Mesendoderm (in vitro differentiated cells): ENCODE measurements around the gene HASPIN. TPM values are rescaled to one million over a fixed set of nuclear protein-coding genes. Genes with fewer than 3 reads are reported as not detected.
A peak's percentile ranks its signal among the peaks of the same experiment; 100 is the strongest.

Experiments used
- DNase-seq: peaks from one replicate; pipeline ENCODE4 v3.0.0; 2013
- H2AK5ac ChIP-seq: 2 replicates; pipeline ENCODE4 v1.6.1; 2013; ENCODE audit warnings: low read length, inconsistent platforms
- H2BK120ac ChIP-seq: 2 replicates; pipeline ENCODE4 v1.6.1; 2013; ENCODE audit warnings: low read depth, mild to moderate bottlenecking, low read length, moderate library complexity, mixed read lengths
- H2BK15ac ChIP-seq: replicated peaks from 2 replicates; pipeline ENCODE4 v1.6.1; 2013; ENCODE audit warnings: low read depth, mild to moderate bottlenecking, moderate library complexity
- H2BK5ac ChIP-seq: 2 replicates; pipeline ENCODE4 v1.6.1; 2013; ENCODE audit warnings: low read length, inconsistent platforms
- H3K18ac ChIP-seq: 2 replicates; pipeline ENCODE4 v1.6.1; 2013; ENCODE audit warnings: mild to moderate bottlenecking, low read length, mixed read lengths
- H3K23ac ChIP-seq: one replicate; pipeline ENCODE4 v1.6.1; 2013; ENCODE audit warnings: low read length
- H3K27ac ChIP-seq: 2 replicates; pipeline ENCODE4 v1.5.1; 2013; ENCODE audit warnings: low read depth, mild to moderate bottlenecking, inconsistent platforms, low read length, moderate library complexity
- H3K27me3 ChIP-seq: 2 replicates; pipeline ENCODE4 v1.6.1; 2013; ENCODE audit warnings: low read length, control low read depth, mild to moderate bottlenecking, inconsistent platforms; ENCODE audit not compliant: insufficient read depth, poor library complexity
- H3K36me3 ChIP-seq: 2 replicates; pipeline ENCODE4 v1.6.1; 2013; ENCODE audit warnings: low read length, inconsistent platforms; ENCODE audit not compliant: control insufficient read depth, insufficient read depth
- H3K4ac ChIP-seq: one replicate; pipeline ENCODE4 v1.6.1; 2013; ENCODE audit warnings: low read depth, mild to moderate bottlenecking, low read length, moderate library complexity
- H3K4me1 ChIP-seq: 2 replicates; pipeline ENCODE4 v1.6.1; 2013; ENCODE audit warnings: low read depth, low read length, inconsistent platforms; ENCODE audit not compliant: control insufficient read depth
- H3K4me2 ChIP-seq: 2 replicates; pipeline ENCODE4 v1.6.1; 2013; ENCODE audit warnings: low read length
- H3K4me3 ChIP-seq: 2 replicates; pipeline ENCODE4 v1.5.1; 2013; ENCODE audit warnings: mild to moderate bottlenecking, low read length
- H3K56ac ChIP-seq: one replicate; pipeline ENCODE4 v1.6.1; 2013; ENCODE audit warnings: low read length
- H3K79me1 ChIP-seq: 2 replicates; pipeline ENCODE4 v1.6.1; 2013; ENCODE audit warnings: low read length, inconsistent platforms
- H3K79me2 ChIP-seq: 2 replicates; pipeline ENCODE4 v1.6.1; 2013; ENCODE audit warnings: mild to moderate bottlenecking, low read length; ENCODE audit not compliant: control insufficient read depth, insufficient read depth
- H3K9ac ChIP-seq: 2 replicates; pipeline ENCODE4 v1.6.1; 2013; ENCODE audit warnings: low read length, inconsistent platforms
- H4K5ac ChIP-seq: one replicate; pipeline ENCODE4 v1.6.1; 2013; ENCODE audit warnings: low read length
- H4K8ac ChIP-seq: one replicate; pipeline ENCODE4 v1.6.1; 2013; ENCODE audit warnings: low read depth, mild to moderate bottlenecking, control low read depth, low read length, moderate library complexity
- WGBS: extraction: QIAGEN DNeasy Blood & Tissue Kit; methylation state at CpG from one replicate; pipeline ENCODE4 v1.1.7; 2013; ENCODE audit warnings: low lambda C conversion rate, missing lambda C conversion rate; ENCODE audit not compliant: insufficient coverage; ENCODE audit errors: extremely low coverage; 5-methylcytosine and 5-hydroxymethylcytosine counted together
- polyA plus RNA-seq, 2 experiments: library from polyadenylated mRNA; stranded (reverse); fragments of 200-250 nt; gene quantifications; one replicate each; pipeline ENCODE4 v1.2.3, GENCODE V29; 2013

HASPIN gene
- polyA plus RNA-seq (2013, experiment 1 of 2): 13.2 TPM
- polyA plus RNA-seq (2013, experiment 2 of 2): 12.8 TPM

- peak within 1 kb of the TSS; percentile 87 for H2BK5ac ChIP-seq
These were observed at the start of gene HASPIN for GRCh38 chr17:3723556-3724377. Gene HASPIN, plus strand, starts transcription at chr17:3723903. Its CDS starts 33 bp downstream, at chr17:3723936.

GRCh38 chr17:3675886-3676285 is 47.8 kb upstream of the HASPIN start:
- Histone ChIP-seq H3K36me3 (no peaks in the 10 kb centered on the region), H3K56ac (no peak overlapping the region), H2BK15ac (no peak overlapping the region), H3K79me1 (no peaks in the 10 kb centered on the region), H3K9ac (no peak overlapping the region), H3K18ac (no peak overlapping the region), H3K27ac (no peak overlapping the region), H3K23ac (no peak overlapping the region), H2BK5ac (no peak overlapping the region), H3K4ac (no peak overlapping the region), H3K79me2 (no peaks in the 10 kb centered on the region), H2AK5ac (no peak overlapping the region), H3K27me3 (no peaks in the 10 kb centered on the region), H2BK120ac (no peak overlapping the region), H3K4me1 (no peaks in the 10 kb centered on the region), H4K8ac (no peak overlapping the region), H3K4me2 (no peak overlapping the region), H4K5ac (no peak overlapping the region), H3K4me3 (no peak overlapping the region)
- no CpG with 5 or more reads among the region's 11 CpGs for WGBS
- no peak for DNase-seq

More at GRCh38 chr17:3723556-3724377, at the start of gene HASPIN:
- peak; percentile 93 for DNase-seq
- Histone ChIP-seq H3K18ac (peak within 1 kb of the TSS; percentile 46), H3K56ac (peak within 1 kb of the TSS; percentile 100), H4K5ac (no peak within 1 kb of the TSS), H3K9ac (peak within 1 kb of the TSS; percentile 96), H3K4me3 (peak within 1 kb of the TSS; percentile 92), H2BK120ac (no peak within 1 kb of the TSS), H2AK5ac (no peak within 1 kb of the TSS), H2BK15ac (no peak within 1 kb of the TSS), H3K79me1 (peaks cover 20% of the 10 kb centered on the region), H3K27me3 (no peaks in the 10 kb centered on the region), H3K4me1 (no peaks in the 10 kb centered on the region), H4K8ac (peak within 1 kb of the TSS; percentile 91), H3K4me2 (peak within 1 kb of the TSS; percentile 66), H3K23ac (peak within 1 kb of the TSS; percentile 95), H3K27ac (peak within 1 kb of the TSS; percentile 57), H3K4ac (no peak within 1 kb of the TSS), H3K36me3 (peaks cover 11% of the 10 kb centered on the region), H3K79me2 (peaks cover 27% of the 10 kb centered on the region)
- no CpG with 5 or more reads among the region's 98 CpGs for WGBS

GRCh38 chr17:3678095-3678820 is 45.4 kb upstream of the HASPIN start:
- no peak overlapping the region for H3K27ac ChIP-seq
- H2BK120ac ChIP-seq: no peak overlapping the region
- no peak overlapping the region for H4K8ac ChIP-seq
- no peak overlapping the region for H3K4me2 ChIP-seq
- H3K79me1 ChIP-seq: no peaks in the 10 kb centered on the region
- no peaks in the 10 kb centered on the region for H3K79me2 ChIP-seq
- no peak overlapping the region for H2AK5ac ChIP-seq
- H3K18ac ChIP-seq: no peak overlapping the region
- peak overlapping the region; percentile 49 for H3K56ac ChIP-seq
- H3K9ac ChIP-seq: no peak overlapping the region
- no peaks in the 10 kb centered on the region for H3K4me1 ChIP-seq
- no peak overlapping the region for H4K5ac ChIP-seq
- no CpG with 5 or more reads among the region's 16 CpGs for WGBS
- H3K27me3 ChIP-seq: no peaks in the 10 kb centered on the region
- no peak overlapping the region for H3K4ac ChIP-seq
- H3K23ac ChIP-seq: no peak overlapping the region
- H3K4me3 ChIP-seq: no peak overlapping the region
- H2BK5ac ChIP-seq: no peak overlapping the region
- DNase-seq: peak; percentile 56
- no peaks in the 10 kb centered on the region for H3K36me3 ChIP-seq
- no peak overlapping the region for H2BK15ac ChIP-seq

- WGBS: no CpG with 5 or more reads among the region's 27 CpGs
- H3K27me3 ChIP-seq: no peaks in the 10 kb centered on the region
- H2BK5ac ChIP-seq: no peak overlapping the region
- no peak overlapping the region for H3K23ac ChIP-seq
- no peak overlapping the region for H3K9ac ChIP-seq
- no peak overlapping the region for H2AK5ac ChIP-seq
- H3K4ac ChIP-seq: no peak overlapping the region
- DNase-seq: no peak
- no peak overlapping the region for H3K27ac ChIP-seq
- H2BK120ac ChIP-seq: no peak overlapping the region
- H3K79me2 ChIP-seq: no peaks in the 10 kb centered on the region
- no peak overlapping the region for H2BK15ac ChIP-seq
- H3K4me2 ChIP-seq: no peak overlapping the region
- no peaks in the 10 kb centered on the region for H3K4me1 ChIP-seq
- H3K56ac ChIP-seq: no peak overlapping the region
- no peak overlapping the region for H3K4me3 ChIP-seq
- H4K5ac ChIP-seq: no peak overlapping the region
- H3K79me1 ChIP-seq: no peaks in the 10 kb centered on the region
- H3K18ac ChIP-seq: no peak overlapping the region
- no peaks in the 10 kb centered on the region for H3K36me3 ChIP-seq
- H4K8ac ChIP-seq: no peak overlapping the region
These were observed 44.7 kb upstream of the HASPIN start for GRCh38 chr17:3678821-3679530.

- no peak overlapping the region for H3K56ac ChIP-seq
- no peaks in the 10 kb centered on the region for H3K4me1 ChIP-seq
- H4K5ac ChIP-seq: no peak overlapping the region
- H3K4me2 ChIP-seq: no peak overlapping the region
- H3K4ac ChIP-seq: no peak overlapping the region
- H3K23ac ChIP-seq: no peak overlapping the region
- H3K36me3 ChIP-seq: no peaks in the 10 kb centered on the region
- no peak overlapping the region for H3K18ac ChIP-seq
- no peak overlapping the region for H3K4me3 ChIP-seq
- H3K79me1 ChIP-seq: no peaks in the 10 kb centered on the region
- H4K8ac ChIP-seq: no peak overlapping the region
- no CpG with 5 or more reads among the region's 20 CpGs for WGBS
- H3K79me2 ChIP-seq: no peaks in the 10 kb centered on the region
- no peak overlapping the region for H2BK120ac ChIP-seq
- no peak overlapping the region for H2BK5ac ChIP-seq
- no peak overlapping the region for H2BK15ac ChIP-seq
- H2AK5ac ChIP-seq: no peak overlapping the region
- H3K27me3 ChIP-seq: no peaks in the 10 kb centered on the region
- no peak for DNase-seq
- H3K9ac ChIP-seq: no peak overlapping the region
- no peak overlapping the region for H3K27ac ChIP-seq
These were observed 44.1 kb upstream of the HASPIN start for GRCh38 chr17:3679531-3680126.
